Body of pancreas (tissue), 4 donors: ENCODE measurements around the gene CSNK1A1. TPM values are rescaled to one million over a fixed set of nuclear protein-coding genes. Genes with fewer than 3 reads are reported as not detected.
A peak's percentile ranks its signal among the peaks of the same experiment; 100 is the strongest.
"Not testable (repeated sequence)": the region's sequence is repeated elsewhere in the genome, so short reads cannot be mapped to it uniquely, and the experiment has no call there.

Experiments used
- ATAC-seq: fragments of 150-250 bp; one replicate; pipeline ENCODE4 v1.9.1; 2016
- DNase-seq, 4 donors: peaks; one replicate each; pipeline ENCODE4 v3.0.0-alpha.2; 2019
- H3K27ac ChIP-seq, 4 donors: fragments of 200-600 bp; sonication (generic); 1 replicate in 3 of 4; 2 replicates in 1 of 4; pipeline versions ENCODE4 v1.5.1 to v1.6.1; 2016 to 2019; ENCODE audit warnings: mild to moderate bottlenecking in 1 of 4, mixed read lengths in 1 of 4, moderate library complexity in 1 of 4
- H3K27me3 ChIP-seq, 2 donors: fragments of 200-600 bp; sonication (generic); one replicate each; pipeline ENCODE4 v1.6.0; 2016; ENCODE audit warnings: mild to moderate bottlenecking in 1 of 2
- H3K36me3 ChIP-seq, 2 donors: fragments of 200-600 bp; sonication (generic); replicated peaks in 1 of 2; 2 replicates each; pipeline ENCODE4 v1.5.1; 2016; ENCODE audit warnings: low read depth in 2 of 2; ENCODE audit not compliant: insufficient read depth in 1 of 2
- H3K4me1 ChIP-seq: fragments of 200-600 bp; sonication (generic); one replicate; pipeline ENCODE4 v1.6.0; 2016
- H3K4me3 ChIP-seq, 2 donors: fragments of 200-600 bp; sonication (generic); 1 replicate in 1 of 2; 2 replicates in 1 of 2; pipeline ENCODE4 v1.5.1; 2016 to 2019
- H3K9me3 ChIP-seq, 3 donors: fragments of 200-600 bp; sonication (generic); 1 replicate in 2 of 3; 2 replicates in 1 of 3; pipeline ENCODE4 v1.5.1; 2016
- POLR2A ChIP-seq, 3 donors: fragments of 450-650 bp; IDR thresholded peaks; one replicate each; pipeline ENCODE4 v1.6.1; 2016; ENCODE audit warnings: antibody characterized with exemption in 3 of 3, mild to moderate bottlenecking in 2 of 3
- WGBS, 2 donors: methylation state at CpG; one replicate each; pipeline ENCODE4 v1.1.5; 2017; 5-methylcytosine and 5-hydroxymethylcytosine counted together
- intact Hi-C: fragments of 100-400 bp; cut with DNase I; formaldehyde crosslinking; loops from one replicate; pipeline ENCODE4 v1.15.1; 2023
- total RNA-seq, 2 donors: library from RNA; depleted of rRNA; stranded (reverse); fragments of >200 nt; gene quantifications; one replicate each; pipeline ENCODE4 v1.1.0, GENCODE V29; 2016
- TF ChIP-seq, protein P1 (sequence below), 7 experiments: fragments of 450-650 bp in 4 of 7; fragments of 200-600 bp in 3 of 7; sonication (generic) in 3 of 7; IDR thresholded peaks; one replicate each; pipeline ENCODE4 v1.5.1; 2016 to 2019; ENCODE audit warnings: antibody characterized with exemption in 7 of 7

CSNK1A1 gene
- total RNA-seq, 2 donors from 2014 or later: 82.4 to 85.4 TPM

DNA sequence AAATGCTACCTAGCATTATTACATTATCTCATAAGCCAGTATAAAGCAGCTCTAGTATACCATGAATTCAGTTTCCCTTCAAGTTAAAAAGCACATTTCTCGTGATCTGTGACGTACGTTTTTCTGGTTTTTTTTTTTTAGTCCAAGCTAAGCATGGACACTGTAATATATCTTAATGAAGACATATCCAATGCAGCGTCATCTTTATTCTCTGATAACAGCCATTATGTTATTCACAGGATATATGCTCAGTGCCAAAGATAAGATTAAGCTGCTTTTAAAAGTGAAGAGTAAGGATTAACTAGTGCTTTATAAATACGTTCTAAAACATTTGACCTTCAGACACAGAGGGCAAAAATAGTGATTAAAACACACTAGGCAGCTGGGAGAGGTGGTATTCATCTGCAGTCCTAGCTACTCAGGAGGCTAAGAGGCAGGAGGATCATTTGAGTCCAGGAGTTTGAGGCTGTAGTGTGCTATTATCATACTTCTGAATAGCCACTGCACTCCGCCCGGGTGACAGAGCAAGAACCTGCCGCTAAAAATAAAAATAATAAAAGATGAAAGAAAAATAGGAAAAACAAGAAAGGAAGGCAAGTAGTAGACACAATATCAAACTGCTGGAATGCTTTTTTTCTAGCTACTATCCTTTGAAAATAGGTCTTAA is 7.7 kb downstream of the CSNK1A1 start:
- intact Hi-C loops: no loop called here
- Histone ChIP-seq H3K4me1 (peaks cover 67% of the 10 kb centered on the region), H3K27ac (peak overlapping the region in 1 of 4 donors; percentile 42), H3K9me3 (no peaks in the 10 kb centered on the region), H3K27me3 (no peaks in the 10 kb centered on the region), H3K36me3 (peaks cover 0 to 4% of the 10 kb centered on the region in 2 donors), H3K4me3 (no peak overlapping the region)
- no peak for TF ChIP-seq POLR2A (IDR thresholded peaks at IDR 0.05)
- TF ChIP-seq, protein P1, sequence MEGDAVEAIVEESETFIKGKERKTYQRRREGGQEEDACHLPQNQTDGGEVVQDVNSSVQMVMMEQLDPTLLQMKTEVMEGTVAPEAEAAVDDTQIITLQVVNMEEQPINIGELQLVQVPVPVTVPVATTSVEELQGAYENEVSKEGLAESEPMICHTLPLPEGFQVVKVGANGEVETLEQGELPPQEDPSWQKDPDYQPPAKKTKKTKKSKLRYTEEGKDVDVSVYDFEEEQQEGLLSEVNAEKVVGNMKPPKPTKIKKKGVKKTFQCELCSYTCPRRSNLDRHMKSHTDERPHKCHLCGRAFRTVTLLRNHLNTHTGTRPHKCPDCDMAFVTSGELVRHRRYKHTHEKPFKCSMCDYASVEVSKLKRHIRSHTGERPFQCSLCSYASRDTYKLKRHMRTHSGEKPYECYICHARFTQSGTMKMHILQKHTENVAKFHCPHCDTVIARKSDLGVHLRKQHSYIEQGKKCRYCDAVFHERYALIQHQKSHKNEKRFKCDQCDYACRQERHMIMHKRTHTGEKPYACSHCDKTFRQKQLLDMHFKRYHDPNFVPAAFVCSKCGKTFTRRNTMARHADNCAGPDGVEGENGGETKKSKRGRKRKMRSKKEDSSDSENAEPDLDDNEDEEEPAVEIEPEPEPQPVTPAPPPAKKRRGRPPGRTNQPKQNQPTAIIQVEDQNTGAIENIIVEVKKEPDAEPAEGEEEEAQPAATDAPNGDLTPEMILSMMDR (IDR thresholded peaks at IDR 0.05): no peak
- DNase-seq (no peak), ATAC-seq (no peak)
- WGBS, 2 donors: 39 to 40% methylated on average over 8 of the region's 8 CpGs

DNA sequence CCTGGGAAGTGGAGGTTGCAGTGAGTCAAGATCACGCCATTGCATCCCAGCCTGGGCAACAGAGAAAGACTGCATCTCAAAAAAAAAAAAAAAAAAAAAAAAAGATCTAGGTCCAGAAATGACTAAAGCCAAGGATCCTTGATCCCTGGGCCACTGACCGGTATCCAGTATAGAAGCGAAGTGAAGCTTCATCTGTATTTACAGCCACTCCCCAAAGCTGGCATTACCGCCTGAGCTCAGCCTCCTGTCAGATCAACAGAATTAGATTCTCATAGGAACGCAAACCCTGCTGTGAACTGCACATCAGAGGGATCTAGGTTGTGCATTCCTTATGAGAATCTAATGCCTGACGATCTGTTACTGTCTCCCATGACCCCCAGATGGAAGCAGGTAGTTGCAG is 9.3 kb downstream of the CSNK1A1 start:
- no peak overlapping the region for H3K4me3 ChIP-seq
- ATAC-seq (no peak), DNase-seq (no peak)
- no peaks in the 10 kb centered on the region for H3K9me3 ChIP-seq
- peaks cover 0 to 8% of the 10 kb centered on the region in 2 donors for H3K36me3 ChIP-seq
- H3K27ac ChIP-seq: no peak overlapping the region
- TF ChIP-seq, protein P1 (IDR thresholded peaks at IDR 0.05): no peak
- H3K4me1 ChIP-seq: peaks cover 56% of the 10 kb centered on the region
- H3K27me3 ChIP-seq: no peaks in the 10 kb centered on the region
- 85 to 87% methylated on average over 6 of the region's 6 CpGs for WGBS, 2 donors
- intact Hi-C loops: no loop called here

DNA sequence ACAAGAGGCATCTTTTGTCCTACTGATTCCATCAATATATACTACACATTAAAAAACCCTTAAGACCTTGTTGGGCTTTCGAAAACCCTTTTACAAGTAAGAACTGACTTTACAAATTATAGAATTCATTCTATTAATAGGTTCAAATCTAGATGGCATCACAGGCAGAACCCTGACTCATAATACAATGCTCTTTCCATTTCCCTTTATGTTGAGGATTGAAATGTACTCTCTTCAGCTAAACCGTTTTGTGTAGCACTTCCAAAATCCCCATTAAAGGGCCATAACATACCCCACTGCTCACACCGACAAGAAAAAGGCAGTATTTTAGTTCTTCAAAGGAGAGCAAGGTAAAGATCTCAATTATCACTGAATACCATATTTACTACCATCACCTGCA is 11.2 kb downstream of the CSNK1A1 start:
- 64 to 65% methylated on average over 3 of the region's 3 CpGs for WGBS, 2 donors
- H3K4me1 ChIP-seq: peaks cover 55% of the 10 kb centered on the region
- no peak for TF ChIP-seq POLR2A (IDR thresholded peaks at IDR 0.05)
- TF ChIP-seq, protein P1 (IDR thresholded peaks at IDR 0.05): no peak
- intact Hi-C loops: no loop called here
- no peak for DNase-seq
- H3K9me3 ChIP-seq: no peaks in the 10 kb centered on the region
- peaks cover 0 to 8% of the 10 kb centered on the region in 2 donors for H3K36me3 ChIP-seq
- H3K4me3 ChIP-seq: no peak overlapping the region
- no peak overlapping the region for H3K27ac ChIP-seq
- ATAC-seq: no peak
- no peaks in the 10 kb centered on the region for H3K27me3 ChIP-seq

DNA sequence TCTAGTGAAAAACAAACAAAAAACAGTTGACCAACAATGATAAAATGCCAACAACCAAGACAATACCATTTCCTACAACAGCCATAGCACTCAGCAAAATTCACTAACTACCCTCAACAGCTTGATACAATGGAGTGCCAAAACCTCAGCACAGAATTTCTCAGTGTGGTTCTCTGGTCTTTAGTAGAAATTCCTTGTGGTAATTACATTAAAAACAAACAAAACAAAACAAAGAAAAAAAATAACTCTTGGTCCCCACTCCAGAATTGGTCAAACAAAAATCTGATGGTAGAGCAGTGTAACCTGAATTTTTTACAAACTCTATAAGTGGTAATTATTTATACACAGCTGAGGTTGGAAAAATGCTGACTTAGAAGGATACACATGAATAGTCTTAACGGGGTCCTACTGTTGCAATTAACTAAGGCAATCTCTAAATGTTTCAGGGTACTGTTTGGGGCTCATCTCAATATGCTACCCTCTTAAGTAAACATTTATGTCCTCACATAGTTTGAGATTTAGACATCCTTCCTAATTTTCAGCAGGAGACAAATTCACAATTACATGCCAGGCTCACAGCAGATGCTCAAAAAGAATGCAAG is 13.8 kb downstream of the CSNK1A1 start:
- DNase-seq (no peak), ATAC-seq (no peak)
- no peaks in the 10 kb centered on the region for H3K27me3 ChIP-seq
- 52 to 88% methylated on average over 1 of the region's 1 CpG for WGBS, 2 donors
- no peaks in the 10 kb centered on the region for H3K9me3 ChIP-seq
- peaks cover 47% of the 10 kb centered on the region for H3K4me1 ChIP-seq
- intact Hi-C loops: no loop called here
- no peak overlapping the region for H3K27ac ChIP-seq
- no peak overlapping the region for H3K4me3 ChIP-seq
- TF ChIP-seq POLR2A (IDR thresholded peaks at IDR 0.05): no peak
- TF ChIP-seq, protein P1 (IDR thresholded peaks at IDR 0.05): no peak
- H3K36me3 ChIP-seq: peaks cover 0 to 4% of the 10 kb centered on the region in 2 donors

DNA sequence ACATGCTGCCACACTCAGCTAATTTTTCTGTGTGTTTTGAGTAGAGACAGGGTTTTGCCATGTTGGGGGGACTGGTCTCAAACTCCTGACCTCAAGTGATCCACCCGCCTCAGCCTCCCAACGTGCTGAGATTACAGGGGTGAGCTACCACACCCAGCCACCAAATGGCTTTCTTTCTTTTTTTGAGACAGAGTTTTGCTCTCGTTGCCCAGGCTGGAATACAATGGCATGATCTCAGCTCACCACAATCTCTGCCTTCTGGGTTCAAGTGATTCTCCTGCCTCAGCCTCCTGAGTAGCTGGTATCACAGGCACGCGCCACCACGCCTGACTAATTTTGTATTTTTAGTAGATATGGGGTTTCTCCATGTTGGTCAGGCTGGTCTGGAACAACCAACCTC is 15.5 kb downstream of the CSNK1A1 start:
- H3K36me3 ChIP-seq, H3K4me3 ChIP-seq, DNase-seq, H3K27ac ChIP-seq, H3K9me3 ChIP-seq, ATAC-seq, H3K27me3 ChIP-seq, intact Hi-C loops: not testable (repeated sequence)
- H3K4me1 ChIP-seq: peaks cover 46% of the 10 kb centered on the region
- 91 to 92% methylated on average over 6 of the region's 6 CpGs for WGBS, 2 donors
